GM12878 (cell line): Measurements from ENCODE around the gene SMIM14. TPM values are rescaled to one million over a fixed set of nuclear protein-coding genes. Genes with fewer than 3 reads are reported as not detected.

Source experiments
- ATF7 ChIP-seq: fragments of 450-650 bp; IDR thresholded peaks from 2 replicates; pipeline ENCODE4 v1.6.1; 2016; ENCODE audit warnings: low read depth, mild to moderate bottlenecking
- CBX5 ChIP-seq: sonication (generic); IDR thresholded peaks from 2 replicates; pipeline ENCODE4 v1.6.1; 2016; ENCODE audit warnings: low read depth, moderate library complexity, mild to moderate bottlenecking, inconsistent platforms
- CREB1 ChIP-seq: IDR thresholded peaks from 2 replicates; pipeline ENCODE4 v1.6.1; 2012; ENCODE audit warnings: low read depth, mild to moderate bottlenecking, inconsistent platforms
- DPF2 ChIP-seq: fragments of 450-650 bp; IDR thresholded peaks from 2 replicates; pipeline ENCODE4 v1.6.1; 2017; ENCODE audit warnings: mild to moderate bottlenecking
- EGR1 ChIP-seq, 2 experiments: IDR thresholded peaks; 1 replicate in 1 of 2; 2 replicates in 1 of 2; pipeline ENCODE4 v1.6.1; 2011 to 2012; ENCODE audit warnings: low read depth in 2 of 2, low read length in 2 of 2, borderline replicate concordance in 1 of 2, mild to moderate bottlenecking in 1 of 2, moderate library complexity in 1 of 2
- FOXM1 ChIP-seq: IDR thresholded peaks from 2 replicates; pipeline ENCODE4 v1.6.1; 2012; ENCODE audit warnings: low read depth, mild to moderate bottlenecking, inconsistent platforms, low read length, moderate library complexity
- IRF4 ChIP-seq: IDR thresholded peaks from 2 replicates; pipeline ENCODE4 v1.6.1; 2011; ENCODE audit warnings: low read depth, low read length
- IRF5 ChIP-seq: fragments of 450-650 bp; IDR thresholded peaks from 2 replicates; pipeline ENCODE4 v1.6.1; 2017; ENCODE audit warnings: borderline replicate concordance
- LARP7 ChIP-seq: fragments of 450-650 bp; IDR thresholded peaks from 2 replicates; pipeline ENCODE4 v1.6.1; 2017; ENCODE audit warnings: mild to moderate bottlenecking
- MEF2A ChIP-seq: IDR thresholded peaks from 2 replicates; pipeline ENCODE4 v1.6.1; 2011; ENCODE audit warnings: low read depth, mild to moderate bottlenecking, low read length, moderate library complexity; ENCODE audit not compliant: insufficient read depth
- MEF2B ChIP-seq: fragments of 450-650 bp; IDR thresholded peaks from 2 replicates; pipeline ENCODE4 v1.6.1; 2018; ENCODE audit warnings: mild to moderate bottlenecking, moderate library complexity; ENCODE audit not compliant: partially characterized antibody, poor library complexity, severe bottlenecking
- MTA2 ChIP-seq: fragments of 450-650 bp; IDR thresholded peaks from 2 replicates; pipeline ENCODE4 v1.6.1; 2016; ENCODE audit warnings: low read depth, mild to moderate bottlenecking, moderate library complexity
- MYC ChIP-seq: IDR thresholded peaks from 2 replicates; pipeline ENCODE4 v1.6.1; 2011; ENCODE audit warnings: mild to moderate bottlenecking, low read length, moderate library complexity, inconsistent platforms; ENCODE audit not compliant: insufficient read depth, insufficient replicate concordance, insufficient read length, severe bottlenecking
- NFIC ChIP-seq: IDR thresholded peaks from 2 replicates; pipeline ENCODE4 v1.6.1; 2012; ENCODE audit warnings: low read depth, mild to moderate bottlenecking, inconsistent platforms, low read length, moderate library complexity
- NR2C1 ChIP-seq: fragments of 450-650 bp; IDR thresholded peaks from 2 replicates; pipeline ENCODE4 v1.6.1; 2017; ENCODE audit warnings: antibody characterized with exemption, mild to moderate bottlenecking, moderate library complexity
- PKNOX1 ChIP-seq: fragments of 450-650 bp; IDR thresholded peaks from 2 replicates; pipeline ENCODE4 v1.6.1; 2016; ENCODE audit warnings: mild to moderate bottlenecking
- RAD51 ChIP-seq: fragments of 450-650 bp; IDR thresholded peaks from 2 replicates; pipeline ENCODE4 v1.6.1; 2016; ENCODE audit warnings: moderate library complexity, mild to moderate bottlenecking, inconsistent platforms
- RCOR1 ChIP-seq: conservative IDR thresholded peaks from 2 replicates; pipeline ENCODE4 v1.6.1; 2012; ENCODE audit warnings: low read depth, low read length, improper control_type of control experiment
- RUNX3 ChIP-seq: IDR thresholded peaks from 2 replicates; pipeline ENCODE4 v1.6.1; 2012; ENCODE audit warnings: low read length, inconsistent platforms
- SMARCA5 ChIP-seq: fragments of 450-650 bp; IDR thresholded peaks from 2 replicates; pipeline ENCODE4 v1.6.1; 2017; ENCODE audit warnings: mild to moderate bottlenecking
- SPI1 ChIP-seq: IDR thresholded peaks from 2 replicates; pipeline ENCODE4 v1.6.1; 2011; ENCODE audit warnings: low read depth, mild to moderate bottlenecking, low read length, moderate library complexity, borderline replicate concordance; ENCODE audit not compliant: insufficient read depth
- SUZ12 ChIP-seq: fragments of 200-600 bp; sonication (generic); IDR thresholded peaks from one replicate; pipeline ENCODE4 v1.6.1; 2018; ENCODE audit warnings: antibody characterized with exemption, mild to moderate bottlenecking; ENCODE audit not compliant: unreplicated experiment
- TCF7 ChIP-seq: IDR thresholded peaks from 2 replicates; pipeline ENCODE4 v1.6.1; 2014; ENCODE audit warnings: antibody characterized with exemption, borderline replicate concordance
- ZNF384 ChIP-seq: IDR thresholded peaks from 2 replicates; pipeline ENCODE4 v1.6.1; 2012; ENCODE audit warnings: low read depth, mild to moderate bottlenecking, low read length, improper control_type of control experiment, borderline replicate concordance
- ZNF687 ChIP-seq: fragments of 450-650 bp; IDR thresholded peaks from 2 replicates; pipeline ENCODE4 v1.6.1; 2017; ENCODE audit warnings: mild to moderate bottlenecking, moderate library complexity
- ZZZ3 ChIP-seq: IDR thresholded peaks from 2 replicates; pipeline ENCODE4 v1.6.1; 2011; ENCODE audit warnings: low read depth; ENCODE audit not compliant: control insufficient read depth, insufficient read length
- polyA plus RNA-seq, 11 experiments: library from polyadenylated mRNA; depleted of rRNA in 4 of 11; unstranded in 6 of 11; stranded (reverse) in 5 of 11; fragments of >200 nt; fragmentation: Nextera tagmentation in 4 of 11; fragmentation: Illumina TruSeq in 1 of 11; extraction: Ambion mirVana in 4 of 11; extraction: Trizol in 1 of 11; gene quantifications; 1 replicate in 1 of 11; 2 replicates in 10 of 11; pipeline versions ENCODE4 v1.2.1 to v1.2.3, GENCODE V29; 2011 to 2016; ENCODE audit warnings: inconsistent platforms in 2 of 11, missing spikeins in 2 of 11, low read depth in 1 of 11
- total RNA-seq, 4 experiments: library from RNA; depleted of rRNA in 3 of 4; stranded (reverse); fragments of >200 nt in 3 of 4; fragmentation: Illumina TruSeq in 1 of 4; extraction: Trizol in 1 of 4; gene quantifications; 2 replicates each; pipeline versions ENCODE4 v1.2.1 to v1.2.3, GENCODE V29; 2013 to 2021

SMIM14 gene
- total and polyA plus RNA-seq, 10 of the 15 experiments (the other 5 are each of a cell fraction or from before 2014, with no cell fraction given), result 125 to 671 (median 188) TPM

- no peak for TF ChIP-seq IRF5
- no peak for TF ChIP-seq ZZZ3
- TF ChIP-seq DPF2, result 0 out of 2 replicates have a peak, but pooled peaks have one; percentile 23
- peak; percentile 88 for TF ChIP-seq RUNX3
- TF ChIP-seq SUZ12, result no peak
- TF ChIP-seq PKNOX1, result peak; percentile 59; the same call in 1 of the 2 replicates
- no peak for TF ChIP-seq ZNF384
- no peak for TF ChIP-seq NR2C1
- no peak for TF ChIP-seq MYC
- no peak for TF ChIP-seq RCOR1
- TF ChIP-seq CBX5, result 0 out of 2 replicates have a peak, but pooled peaks have one; percentile 32
- TF ChIP-seq RAD51, result no peak
- TF ChIP-seq ATF7, result peak; percentile 19; the same call in 1 of the 2 replicates
- no peak for TF ChIP-seq IRF4
- no peak for TF ChIP-seq ZNF687
- TF ChIP-seq CREB1, result 0 out of 2 replicates have a peak, but pooled peaks have one; percentile 31
- TF ChIP-seq FOXM1, result 0 out of 2 replicates have a peak, but pooled peaks have one; percentile 49
- TF ChIP-seq TCF7, result peak; percentile 90
- TF ChIP-seq MEF2B, result peak; percentile 21
- TF ChIP-seq EGR1 (IDR thresholded peaks at IDR 0.05; ENCODE audit: borderline replicate concordance in 1 of 2, low read depth in 2 of 2, low read length in 2 of 2), result no peak
- no peak for TF ChIP-seq LARP7
- peak; percentile 16; the same call in 1 of the 2 replicates for TF ChIP-seq SPI1
- TF ChIP-seq NFIC, result peak; percentile 69
- peak; percentile 85; the same call in 1 of the 2 replicates for TF ChIP-seq MEF2A
- peak; percentile 13; the same call in 1 of the 2 replicates for TF ChIP-seq SMARCA5
- TF ChIP-seq MTA2, result no peak
Measured at GRCh38 chr4:39682138-39682537, 43.5 kb upstream of the SMIM14 start (continued).
